ENCODE measurements around the gene MAML2.

The MAML2 gene

DNA sequence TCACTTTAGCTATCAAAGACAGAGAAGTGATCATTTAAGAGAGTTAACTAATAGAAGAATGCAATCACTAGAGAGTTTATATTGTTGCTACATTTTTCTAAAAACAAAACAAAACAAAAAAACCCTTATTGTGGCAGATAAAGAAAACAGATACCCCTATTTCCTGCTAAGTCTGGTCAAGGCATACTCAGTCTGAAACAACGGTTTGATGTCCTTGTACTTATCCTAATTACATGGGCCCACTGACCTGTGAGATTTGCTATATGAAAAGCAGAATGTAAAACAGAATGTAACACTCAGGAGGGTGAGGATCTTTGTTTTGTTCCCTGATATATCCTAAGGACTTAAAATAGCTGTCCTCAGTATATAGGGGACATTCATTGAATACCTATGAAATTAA, 24.6 kb downstream of the MAML2 start:
- no peak for DNase-seq (ENCODE audit: low read depth, low spot score)

DNA sequence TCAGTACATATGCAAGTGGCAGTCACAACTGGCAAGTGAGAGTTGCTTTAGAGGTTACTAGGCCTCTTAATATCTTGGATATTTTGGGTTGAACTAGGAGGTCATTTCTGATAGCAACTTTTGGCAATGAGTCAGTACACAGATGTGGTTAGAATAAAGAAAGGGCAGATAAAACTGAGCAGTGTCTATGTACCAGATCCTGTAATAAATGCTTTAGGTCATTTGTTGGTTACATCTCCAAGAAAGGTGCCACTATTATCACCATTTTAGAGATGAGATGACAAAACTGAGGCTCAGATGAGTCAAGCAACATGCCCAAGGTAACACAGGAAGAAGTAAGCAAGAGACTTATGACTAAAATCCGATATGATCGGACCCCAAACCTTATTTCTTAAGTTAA, 25.0 kb downstream of the MAML2 start:
- DNase-seq (ENCODE audit: low read depth, low spot score) = no peak

DNA sequence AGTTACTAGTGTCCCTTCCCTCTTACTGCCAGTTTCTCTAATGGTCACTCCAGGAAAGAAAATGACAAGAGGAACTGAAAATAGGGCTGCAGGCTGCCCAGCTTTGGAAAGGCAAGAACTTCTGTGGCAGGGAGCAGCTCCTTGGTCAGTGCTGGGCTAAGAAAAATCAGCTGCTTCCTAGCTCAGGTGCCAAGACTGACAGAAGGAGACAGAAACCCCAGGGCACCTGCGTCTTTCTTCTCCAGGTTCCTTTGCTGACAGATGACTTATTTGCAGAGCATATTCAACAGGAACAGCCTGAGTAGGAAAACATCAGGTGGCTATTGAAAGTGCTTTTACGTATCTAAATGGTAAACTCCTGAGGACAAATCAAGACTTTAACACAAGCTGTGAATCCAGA, 25.4 kb downstream of the MAML2 start:
- DNase-seq (ENCODE audit: low read depth, low spot score) = no peak

DNA sequence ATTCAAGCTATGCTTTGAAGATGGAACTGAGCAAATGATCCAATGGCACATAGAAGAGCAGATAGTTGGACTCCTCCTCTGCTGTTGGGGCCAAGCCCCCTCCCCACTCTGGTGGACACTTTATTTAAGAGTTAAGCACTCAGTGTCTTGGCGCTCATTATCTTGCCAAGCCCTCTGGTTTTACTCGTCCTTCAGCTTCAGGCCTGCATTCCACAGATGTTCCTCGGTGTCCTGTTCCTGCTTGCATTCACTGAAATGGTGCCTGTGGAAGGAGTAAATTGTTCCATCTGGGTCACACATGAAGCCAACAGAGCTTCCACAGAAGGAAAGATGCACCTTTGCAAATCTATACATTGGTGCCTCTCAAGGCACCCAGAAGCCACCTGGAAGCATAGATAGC, 26.1 kb downstream of the MAML2 start:
- DNase-seq (ENCODE audit: low read depth, low spot score) = no peak

DNA sequence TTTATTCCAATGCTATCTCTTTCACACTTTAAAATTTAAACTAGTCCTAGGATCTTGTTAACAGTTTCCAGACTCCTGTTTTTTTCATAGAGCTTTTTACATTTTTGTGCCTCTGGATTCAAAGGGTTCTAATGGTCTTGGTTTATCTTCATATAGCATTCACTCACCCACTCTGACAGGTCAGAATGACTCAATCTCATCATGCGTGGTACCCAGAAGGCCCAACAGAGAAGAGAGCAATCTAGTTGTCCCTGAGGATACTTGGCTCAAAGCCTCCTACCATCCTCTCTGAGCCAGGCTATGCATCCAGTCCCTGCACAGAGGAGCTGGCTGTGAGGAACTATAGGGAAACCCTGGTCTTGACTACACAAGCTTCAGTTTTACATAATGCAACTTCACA, 27.5 kb downstream of the MAML2 start:
- no peak for DNase-seq (ENCODE audit: low read depth, low spot score)

DNA sequence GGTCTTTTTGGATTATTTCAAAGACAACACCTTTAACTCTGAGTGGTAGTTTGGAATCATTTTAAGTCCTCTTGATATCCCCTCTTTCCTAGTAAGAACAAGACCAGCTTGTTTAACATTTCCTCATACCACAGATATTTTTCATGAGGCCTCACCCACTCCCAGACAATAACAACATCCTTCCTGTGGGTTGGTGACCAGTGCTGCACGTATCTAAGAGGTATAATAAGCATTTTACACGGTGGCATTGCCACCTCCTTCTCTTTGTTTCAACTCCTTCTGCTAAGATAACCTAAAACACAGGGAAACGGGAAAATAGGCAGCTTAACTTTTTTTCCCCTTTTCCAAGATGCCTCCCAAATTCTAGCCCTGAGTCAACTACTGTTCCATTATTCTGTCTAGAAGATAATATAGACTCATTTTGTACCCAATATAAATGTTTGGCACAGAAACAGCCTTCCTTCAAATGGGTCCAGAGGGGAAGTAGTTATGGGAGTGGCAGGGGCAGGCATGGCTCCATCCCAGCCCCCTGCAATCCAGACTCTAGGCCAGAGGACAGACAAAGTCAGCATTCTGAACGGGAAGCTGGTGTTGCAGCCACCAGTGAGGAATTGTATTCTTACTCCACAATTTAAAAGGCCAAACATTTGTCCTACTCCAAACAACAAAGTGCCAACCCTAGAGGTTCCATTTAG, 28.5 kb downstream of the MAML2 start:
- DNase-seq (ENCODE audit: low read depth, low spot score) = no peak

DNA sequence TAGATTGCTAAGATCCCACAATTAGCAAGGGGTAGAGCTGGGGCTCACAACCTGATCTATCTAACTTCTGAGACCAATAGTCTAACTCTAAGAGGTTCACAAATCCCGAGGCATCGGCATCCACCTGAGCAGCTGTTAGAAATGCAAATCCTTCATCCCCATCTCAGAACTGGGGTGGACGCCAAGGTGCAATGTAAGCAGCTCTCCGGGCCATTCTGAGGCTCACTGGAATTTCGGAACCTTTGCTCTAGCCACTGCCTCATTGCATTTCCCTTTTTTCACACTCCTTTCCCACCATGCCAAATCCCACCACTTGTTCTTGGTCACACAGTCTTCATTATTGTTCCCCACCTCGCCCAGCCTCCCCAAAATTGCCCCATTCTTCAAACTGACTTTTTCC, 29.8 kb downstream of the MAML2 start:
- no peak for DNase-seq (ENCODE audit: low read depth, low spot score)

DNA sequence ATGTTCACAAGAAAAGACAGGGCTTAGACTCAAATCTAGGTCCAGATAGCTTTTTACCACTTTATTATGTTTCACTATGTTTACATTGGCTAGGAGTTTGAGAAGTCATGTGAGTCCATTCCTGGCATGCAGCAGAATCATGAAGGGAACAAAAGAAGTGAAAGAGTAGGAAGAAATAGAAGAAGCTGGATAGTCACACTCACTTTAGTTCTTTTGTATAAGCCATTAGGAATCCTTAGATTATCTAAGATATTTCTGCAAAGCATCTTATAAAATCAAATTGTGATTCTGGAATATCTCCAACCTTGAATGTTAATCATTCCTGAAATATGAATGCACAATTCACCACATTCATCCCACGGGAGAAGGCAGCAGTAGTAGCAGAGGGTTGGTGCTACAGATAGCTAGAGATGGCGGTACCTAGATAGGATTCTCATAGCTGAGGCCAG, 31.9 kb downstream of the MAML2 start:
- no peak for DNase-seq (ENCODE audit: low read depth, low spot score)

DNA sequence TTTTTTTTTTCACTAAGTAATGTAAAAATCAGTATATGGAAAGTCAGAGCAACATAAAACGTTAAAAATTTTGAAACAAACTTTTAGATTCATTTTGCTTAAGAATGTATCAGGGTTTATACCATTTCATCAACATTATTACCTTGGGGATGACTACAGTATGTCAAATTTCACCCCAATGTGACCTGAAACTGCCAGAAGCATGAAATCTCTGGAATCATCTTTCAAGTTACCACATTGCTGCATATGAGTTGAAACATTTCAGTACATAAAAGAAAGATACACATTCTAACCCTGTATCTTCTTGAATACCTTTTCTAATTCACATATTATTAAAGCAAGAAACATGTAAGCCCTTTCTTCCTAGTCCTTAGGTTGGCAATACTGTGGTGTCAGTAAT, 32.8 kb downstream of the MAML2 start:
- DNase-seq (ENCODE audit: low read depth, low spot score) = no peak

DNA sequence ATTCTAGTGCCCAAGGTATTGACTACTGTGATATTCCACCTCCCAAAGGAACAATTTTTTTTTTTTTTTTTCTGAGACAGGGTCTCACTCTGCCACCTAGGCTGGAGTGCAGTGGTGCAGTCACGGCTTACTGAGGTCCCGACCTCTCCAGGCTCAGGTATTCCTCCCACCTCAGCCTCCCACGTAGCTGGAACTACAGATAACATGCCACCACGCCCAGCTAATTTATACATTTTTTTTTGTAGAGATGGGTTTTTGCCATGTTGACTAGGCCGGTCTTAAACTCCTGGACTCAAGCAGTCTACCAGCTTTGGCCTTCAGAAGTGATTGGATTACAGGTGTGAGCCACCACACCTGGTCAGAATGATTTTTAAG, 33.4 kb downstream of the MAML2 start:
- DNase-seq (ENCODE audit: low read depth, low spot score) = no peak

DNA sequence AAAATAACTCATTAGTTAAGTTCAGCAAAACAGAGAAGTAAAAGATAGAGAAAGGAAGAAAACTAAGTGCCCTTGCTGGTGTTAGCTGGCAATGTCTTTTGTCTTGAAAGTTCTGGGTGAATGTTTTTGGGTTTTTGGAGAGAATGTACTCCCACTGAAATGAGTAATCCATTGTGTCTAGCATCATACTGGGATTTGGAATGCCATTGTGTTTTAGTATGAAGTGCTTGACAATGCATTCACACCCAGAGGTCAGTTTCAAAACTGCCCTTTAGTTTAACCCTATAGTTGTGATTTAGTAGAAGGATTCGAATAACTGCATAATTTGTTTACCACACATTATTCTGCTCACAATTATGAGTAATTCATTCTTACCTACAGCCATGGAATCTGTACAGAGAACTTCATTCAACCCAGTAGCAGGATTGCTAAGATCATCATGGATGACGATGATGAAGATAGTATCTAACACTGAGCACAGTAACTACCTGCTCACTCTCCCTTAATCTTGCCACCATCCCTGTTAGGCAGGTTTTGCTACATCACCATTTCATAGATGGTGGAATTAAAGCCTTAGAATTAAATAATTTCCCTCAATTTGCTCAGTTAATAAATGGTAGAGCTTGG, 33.9 kb downstream of the MAML2 start:
- no peak for DNase-seq (ENCODE audit: low read depth, low spot score)

DNA sequence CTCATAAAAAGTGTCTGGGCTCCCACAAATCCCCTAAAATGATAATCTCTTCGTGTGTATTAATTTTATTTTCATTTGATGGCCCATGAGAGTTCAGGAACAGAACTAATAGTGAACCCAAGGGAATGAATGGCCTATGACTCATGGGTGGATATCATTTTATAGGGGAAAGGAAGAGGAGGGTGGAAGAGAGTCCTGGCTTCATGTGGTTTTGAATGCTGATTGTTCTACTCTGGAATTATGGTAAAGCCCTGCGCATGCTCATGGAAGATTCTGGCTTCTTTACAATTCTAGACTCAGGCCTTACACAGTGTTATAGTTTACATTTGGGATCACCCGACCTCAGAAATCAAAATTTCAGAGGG, 35.2 kb downstream of the MAML2 start:
- peak; percentile 61 for DNase-seq (ENCODE audit: low read depth, low spot score)

DNA sequence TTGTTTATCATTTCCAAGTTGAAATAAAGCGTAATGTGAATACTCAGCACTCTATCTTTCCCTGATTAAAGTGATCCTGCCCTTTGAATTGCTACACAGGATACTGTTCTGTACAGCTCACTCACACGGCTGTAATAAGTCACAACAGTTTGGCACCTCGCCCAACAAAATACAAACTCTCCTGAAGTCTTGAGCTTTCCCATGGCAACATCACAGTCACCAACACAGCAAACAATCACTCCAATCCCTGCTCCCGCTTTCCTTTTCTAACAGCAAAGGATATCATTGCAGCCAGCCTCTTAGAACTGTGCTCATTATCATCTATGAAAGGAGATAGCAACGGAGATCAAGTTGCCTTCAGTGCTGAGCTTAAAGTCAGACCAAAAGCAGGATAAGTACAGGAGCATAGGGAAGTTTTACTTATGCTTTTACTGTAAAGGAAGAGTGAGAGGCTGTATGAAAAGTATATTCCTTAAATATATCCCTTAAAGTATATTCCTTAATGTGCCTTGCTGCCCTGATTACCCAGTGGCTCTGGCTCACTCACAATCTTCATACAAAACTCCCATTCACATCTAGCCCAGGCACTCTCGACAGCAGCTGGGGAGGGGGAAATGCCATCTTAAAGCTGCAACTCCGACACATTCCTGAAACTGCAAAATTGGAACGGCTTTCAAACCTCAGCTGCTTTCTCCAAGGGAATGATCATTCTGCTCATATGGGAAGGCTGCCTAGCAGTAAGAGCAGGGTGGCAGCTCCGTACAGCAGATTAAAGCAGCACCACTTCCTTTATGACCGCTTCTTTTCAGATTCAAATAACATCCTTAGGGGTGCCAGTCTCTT, 35.8 kb downstream of the MAML2 start:
- DNase-seq (ENCODE audit: low read depth, low spot score) = peak; percentile 99

DNA sequence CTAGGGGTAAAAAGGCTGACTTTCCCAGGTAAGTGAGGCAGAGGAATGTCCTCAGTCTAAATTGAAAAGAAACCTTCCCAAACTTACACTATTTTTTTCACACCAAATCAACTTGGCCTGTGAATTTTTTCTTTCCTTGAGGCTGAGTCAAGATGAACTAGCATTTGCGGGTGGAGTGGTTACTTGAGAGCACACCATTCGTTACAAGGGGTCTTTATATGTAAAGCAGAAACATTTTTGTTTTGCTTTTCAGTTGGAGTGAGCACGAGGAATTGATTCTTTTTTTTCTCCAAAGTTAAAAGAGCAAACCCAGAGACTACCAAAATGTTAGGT, 36.4 kb downstream of the MAML2 start:
- DNase-seq (ENCODE audit: low read depth, low spot score) = no peak

DNA sequence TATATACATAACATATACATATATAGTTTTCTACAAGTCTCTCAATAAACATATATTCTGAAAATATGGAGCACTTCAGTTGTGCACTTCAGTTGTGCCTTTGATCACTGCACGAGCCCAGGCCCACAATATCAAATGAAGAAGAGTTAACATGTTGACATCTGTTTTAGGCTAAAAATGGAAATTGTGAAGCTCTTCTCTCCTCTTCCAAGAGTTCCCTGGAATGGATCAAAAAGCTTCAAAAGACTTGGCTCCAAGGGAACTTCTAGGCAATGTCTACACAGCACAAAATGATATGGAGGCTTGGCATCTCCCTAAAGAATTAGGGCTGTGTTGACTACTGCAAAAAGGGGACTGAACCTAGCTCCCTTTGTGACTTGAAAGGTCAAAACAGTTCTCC, 36.9 kb downstream of the MAML2 start:
- no peak for DNase-seq (ENCODE audit: low read depth, low spot score)

DNA sequence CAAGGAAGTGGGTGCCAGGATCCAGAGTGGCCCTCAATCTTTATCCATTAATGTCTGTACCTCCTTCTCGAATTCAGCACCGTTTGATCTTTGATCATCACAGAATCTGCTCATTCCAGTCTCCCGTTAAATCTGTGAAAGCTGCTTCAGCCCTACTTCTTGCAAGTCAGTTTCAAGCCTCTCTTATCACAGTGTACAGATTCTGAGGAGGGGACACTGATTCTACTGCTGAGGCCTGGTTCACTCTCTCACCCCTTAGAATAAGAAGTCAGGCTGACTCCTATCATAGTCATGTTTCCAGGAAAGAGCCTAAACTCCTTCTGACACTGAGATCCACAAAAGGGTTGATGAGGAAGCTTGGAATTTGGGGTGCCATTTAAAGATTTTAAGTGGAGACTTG, 39.0 kb downstream of the MAML2 start:
- no peak for DNase-seq (ENCODE audit: low read depth, low spot score)

DNA sequence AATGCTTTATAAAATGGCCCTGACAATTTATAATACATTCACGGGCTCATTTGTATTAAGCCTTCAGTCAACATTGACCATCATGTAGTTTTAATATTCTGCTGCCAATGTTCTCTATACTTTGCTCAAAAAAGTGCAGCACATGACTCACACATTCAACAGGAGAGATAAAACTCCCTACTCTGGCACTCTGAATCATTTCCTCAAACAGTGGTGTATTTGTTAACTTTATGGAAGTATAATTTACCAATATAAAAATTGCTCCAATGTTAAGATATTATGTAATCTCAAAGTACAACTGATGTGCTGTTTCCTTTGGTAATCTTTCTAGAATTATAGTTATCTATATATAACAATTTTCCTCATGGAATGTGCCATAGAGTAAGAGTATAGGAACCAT, 39.9 kb downstream of the MAML2 start:
- DNase-seq (ENCODE audit: low read depth, low spot score) = no peak

DNA sequence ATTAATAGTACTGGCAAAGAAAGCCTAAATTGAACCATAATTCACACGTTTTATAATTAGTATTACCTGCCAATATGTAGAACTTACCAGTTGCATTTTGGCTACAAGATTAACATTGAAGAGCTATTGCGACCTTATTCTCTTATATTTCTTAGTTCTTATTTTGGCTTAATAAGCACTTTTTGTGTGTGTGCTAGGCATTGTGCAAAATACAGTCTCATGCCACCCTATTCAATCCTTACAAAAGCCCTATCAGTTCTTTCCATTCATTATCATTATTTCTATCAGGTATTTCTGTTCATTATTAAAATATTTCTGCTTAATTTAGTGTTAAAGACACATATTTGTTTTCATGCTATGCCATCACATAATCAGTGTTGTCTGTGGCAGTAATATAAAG, 41.2 kb downstream of the MAML2 start:
- DNase-seq (ENCODE audit: low read depth, low spot score) = no peak

DNA sequence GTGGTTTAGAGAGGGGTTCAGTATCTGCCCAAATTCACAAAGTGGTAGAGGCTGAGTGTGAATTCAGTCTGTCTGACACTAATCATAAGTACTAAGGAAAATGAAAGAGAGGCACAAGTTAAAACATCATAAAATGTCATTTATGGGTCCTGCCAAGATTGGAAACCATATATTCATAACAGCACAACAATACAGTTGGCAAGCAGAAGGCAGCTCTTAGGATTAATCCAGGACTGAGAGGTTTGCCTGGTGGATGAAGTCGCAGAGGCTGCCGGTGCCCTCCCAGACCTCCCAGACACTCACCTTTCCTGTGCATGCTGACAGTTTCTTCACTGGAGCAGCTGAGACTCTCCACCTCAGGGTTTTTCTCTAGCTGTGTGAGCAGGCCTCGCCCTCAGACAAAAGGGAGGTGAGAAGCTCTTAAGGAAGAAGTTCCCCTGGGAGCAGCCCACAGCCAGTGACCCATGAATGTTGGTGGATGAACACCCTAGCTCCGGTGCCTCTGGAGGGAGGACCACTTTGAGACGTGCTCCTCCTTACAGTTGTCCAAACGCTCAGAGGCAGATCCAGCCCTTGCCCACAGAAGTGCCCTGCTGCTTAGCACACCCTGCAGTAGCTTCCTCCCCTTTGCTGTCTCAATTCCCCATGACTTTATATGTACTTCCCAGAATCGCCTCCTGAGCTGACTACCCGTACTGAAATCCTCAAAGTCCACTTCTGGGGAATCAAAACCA, 43.7 kb downstream of the MAML2 start:
- no peak for DNase-seq (ENCODE audit: low read depth, low spot score)

DNA sequence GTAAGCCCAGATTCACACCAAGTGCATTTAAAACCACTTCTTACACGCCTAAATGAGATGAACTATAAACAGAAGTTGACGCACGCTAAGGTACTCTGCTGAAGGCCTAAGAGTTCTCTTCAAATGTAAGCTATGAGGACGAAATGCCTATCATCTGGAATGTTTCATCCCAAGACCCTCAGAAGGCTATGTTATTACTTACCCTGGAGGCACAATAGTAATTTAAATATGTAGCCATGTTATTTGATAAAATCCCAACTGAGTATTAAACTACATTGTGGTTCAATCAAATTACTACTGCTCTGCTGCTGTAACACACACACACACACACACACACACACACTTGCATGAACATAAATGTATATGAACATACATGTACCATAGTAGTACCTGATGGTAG, 47.6 kb downstream of the MAML2 start:
- DNase-seq (ENCODE audit: low read depth, low spot score) = no peak

DNA sequence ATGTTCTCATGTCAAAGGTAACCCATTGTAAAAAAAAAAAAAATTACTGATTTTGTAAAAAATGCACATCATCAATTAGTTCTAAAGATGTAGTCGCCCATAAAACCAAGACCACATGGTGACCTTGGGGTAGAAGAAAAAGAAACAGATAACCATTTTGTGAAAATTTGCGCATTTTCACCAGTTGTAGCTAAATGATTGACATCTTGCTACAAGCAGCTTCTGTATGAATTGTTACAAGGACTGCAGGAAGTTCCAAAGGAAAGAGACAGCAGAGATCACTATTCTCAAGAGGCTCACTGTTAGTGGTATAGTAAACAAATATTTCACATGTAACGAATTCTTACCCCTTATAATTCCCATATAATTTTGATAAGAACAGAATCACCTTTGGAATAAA, 48.7 kb downstream of the MAML2 start:
- no peak for DNase-seq (ENCODE audit: low read depth, low spot score)

DNA sequence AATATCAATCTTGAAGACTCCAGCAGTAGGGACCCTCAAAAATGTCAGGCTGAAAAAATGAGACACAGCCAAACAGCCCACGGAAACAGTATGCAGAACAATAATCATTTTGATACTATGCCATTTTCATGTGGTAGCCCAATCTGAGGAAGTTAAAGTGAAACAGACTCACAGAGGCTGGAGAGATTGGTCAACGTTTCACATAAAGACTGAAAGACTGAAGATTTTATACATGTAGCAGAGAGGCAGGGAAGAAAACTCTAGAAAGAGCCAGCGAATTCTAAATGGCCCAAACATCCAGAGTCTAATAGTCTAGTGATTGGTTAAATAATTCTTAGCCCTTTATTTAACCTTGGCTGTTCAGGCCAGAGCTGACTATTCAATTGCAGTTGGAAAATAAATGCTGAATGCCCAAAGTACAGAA, 49.4 kb downstream of the MAML2 start:
- no peak for DNase-seq (ENCODE audit: low read depth, low spot score)

All from smooth muscle cell of the brain vasculature (primary cell).